ENCODE results near the gene CPEB3.

DNA sequence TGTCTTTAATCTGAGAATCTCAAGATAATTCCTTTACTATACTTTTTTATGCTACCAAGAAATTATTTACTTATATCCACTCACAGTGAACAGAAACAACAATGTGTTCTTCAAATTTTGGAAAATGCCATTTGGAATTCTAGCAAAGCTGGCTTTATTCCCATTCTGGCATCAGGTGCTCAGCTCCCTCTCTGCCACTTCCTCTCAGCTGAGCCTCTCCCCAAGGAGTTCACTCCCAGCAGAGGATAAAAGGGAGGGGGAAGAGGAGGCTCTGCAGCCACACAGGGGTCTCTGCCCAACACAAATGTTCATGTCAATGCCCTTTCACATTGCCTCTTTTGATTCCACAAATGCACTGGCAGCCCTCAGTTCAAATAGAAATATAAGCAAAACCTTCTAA, 116.9 kb downstream of the CPEB3 start:
- TF ChIP-seq CTCF (IDR thresholded peaks at IDR 0.05) (no peak), POLR2A (IDR thresholded peaks at IDR 0.05) (no peak), POLR2AphosphoS5 (IDR thresholded peaks at IDR 0.05) (no peak)

Data from stomach (tissue), 4 donors.